ENCODE data around the gene RBM4. TPM values are rescaled to one million over a fixed set of nuclear protein-coding genes. Genes with fewer than 3 reads are reported as not detected.

Gene RBM4
- polyA plus RNA-seq, 3 donors from 2014 or later: 251 to 308 (median 255) TPM

DNA sequence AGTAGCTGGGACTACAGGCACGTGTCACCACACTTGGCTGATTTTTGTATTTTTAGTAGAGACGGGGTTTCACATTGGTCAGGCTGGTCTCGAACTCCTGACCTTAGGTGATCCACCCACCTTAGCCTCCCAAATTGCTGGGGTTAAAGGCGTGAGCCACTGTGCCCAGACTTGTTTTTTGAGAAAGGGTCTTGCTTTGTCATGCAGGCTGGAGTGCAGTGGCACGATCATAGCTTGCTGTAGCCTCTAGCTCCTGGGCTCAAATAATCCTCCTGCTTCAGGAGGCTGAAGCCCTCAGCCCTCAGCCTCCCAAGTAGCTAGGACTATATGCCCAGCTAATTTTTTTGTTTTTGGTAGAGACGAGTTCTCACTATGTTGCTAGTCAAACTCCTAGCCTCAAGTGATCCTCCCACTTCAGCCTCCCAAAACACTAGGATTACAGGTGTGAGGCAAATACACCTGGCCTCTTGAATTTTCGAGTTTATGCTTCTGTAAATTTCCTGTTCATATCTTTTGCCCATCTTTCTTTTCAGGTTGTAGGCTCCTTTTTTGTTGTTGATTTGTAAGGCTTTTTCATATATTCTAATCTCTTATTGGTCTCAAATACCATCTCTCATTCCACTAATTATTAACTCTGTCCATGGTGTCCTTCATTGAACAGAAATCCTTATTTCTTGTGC, 42.6 kb downstream of the RBM4 start:
- no peak overlapping the region for H3K4me3 Mint-ChIP-seq
- no peaks in the 10 kb centered on the region for H3K9me3 Mint-ChIP-seq
- H3K36me3 Mint-ChIP-seq: no peaks in the 10 kb centered on the region
- H3K4me1 Mint-ChIP-seq: peaks cover 22 to 26% of the 10 kb centered on the region in 2 donors
- no peak for DNase-seq
- H3K27ac Mint-ChIP-seq: no peak overlapping the region
- peaks cover 15 to 20% (median 20%) of the 10 kb centered on the region in 3 donors for H3K27me3 Mint-ChIP-seq (ENCODE audit: low read depth in 3 of 3)

- H3K4me1 Mint-ChIP-seq: peaks cover 0 to 2% of the 10 kb centered on the region in 2 donors
- DNase-seq: no peak
- no peaks in the 10 kb centered on the region for H3K9me3 Mint-ChIP-seq
- H3K27me3 Mint-ChIP-seq (ENCODE audit: low read depth in 3 of 3): peaks cover 3% of the 10 kb centered on the region in 3 donors
- H3K4me3 Mint-ChIP-seq: no peak overlapping the region
- H3K36me3 Mint-ChIP-seq: no peaks in the 10 kb centered on the region
- H3K27ac Mint-ChIP-seq: no peak overlapping the region
Observed at GRCh38 chr11:66683877-66684276, 45.4 kb downstream of the RBM4 start.

DNA sequence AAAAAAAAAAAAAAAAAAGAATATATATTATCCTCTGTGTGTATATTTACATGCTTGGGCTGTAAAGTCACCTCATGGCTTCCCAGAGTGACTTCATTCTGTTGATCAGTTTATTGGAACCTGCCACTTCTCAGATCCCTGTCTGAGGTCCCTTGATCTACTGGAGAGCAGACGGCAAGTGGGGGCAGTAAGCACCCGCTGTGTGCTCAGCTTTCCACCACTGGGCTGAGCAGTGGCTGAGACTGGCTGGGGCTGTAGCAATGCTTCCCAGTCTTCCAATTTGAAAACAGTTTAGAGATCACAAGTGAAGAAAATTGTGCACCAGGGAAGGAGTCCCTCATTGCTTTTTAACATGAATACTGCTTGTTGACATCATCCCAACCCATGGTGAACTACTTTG, 46.1 kb downstream of the RBM4 start:
- no peak overlapping the region for H3K27ac Mint-ChIP-seq

GRCh38 chr11:66685276-66686099, 47.0 kb downstream of the RBM4 start:
- Mint-ChIP-seq H3K9me3 (no peaks in the 10 kb centered on the region), H3K27me3 (ENCODE audit: low read depth in 3 of 3) (peaks cover 3% of the 10 kb centered on the region in 3 donors), H3K36me3 (no peaks in the 10 kb centered on the region), H3K4me1 (no peaks in the 10 kb centered on the region), H3K27ac (no peak overlapping the region), H3K4me3 (no peak overlapping the region)
- DNase-seq: no peak

More for the DNA sequence above, 46.1 kb downstream of the RBM4 start:
- H3K9me3 Mint-ChIP-seq: no peaks in the 10 kb centered on the region
- H3K4me1 Mint-ChIP-seq: peaks cover 0 to 2% of the 10 kb centered on the region in 2 donors
- DNase-seq: no peak
- no peaks in the 10 kb centered on the region for H3K36me3 Mint-ChIP-seq
- peaks cover 3% of the 10 kb centered on the region in 3 donors for H3K27me3 Mint-ChIP-seq (ENCODE audit: low read depth in 3 of 3)
- H3K4me3 Mint-ChIP-seq: no peak overlapping the region

- Mint-ChIP-seq H3K4me1 (no peaks in the 10 kb centered on the region), H3K36me3 (no peaks in the 10 kb centered on the region), H3K27ac (peak overlapping the region in 1 of 6 donors; percentile 21), H3K9me3 (no peaks in the 10 kb centered on the region), H3K4me3 (no peak overlapping the region), H3K27me3 (ENCODE audit: low read depth in 3 of 3) (peaks cover 3% of the 10 kb centered on the region in 3 donors)
- DNase-seq: no peak
Observed at GRCh38 chr11:66686100-66686785, 47.7 kb downstream of the RBM4 start.

DNA sequence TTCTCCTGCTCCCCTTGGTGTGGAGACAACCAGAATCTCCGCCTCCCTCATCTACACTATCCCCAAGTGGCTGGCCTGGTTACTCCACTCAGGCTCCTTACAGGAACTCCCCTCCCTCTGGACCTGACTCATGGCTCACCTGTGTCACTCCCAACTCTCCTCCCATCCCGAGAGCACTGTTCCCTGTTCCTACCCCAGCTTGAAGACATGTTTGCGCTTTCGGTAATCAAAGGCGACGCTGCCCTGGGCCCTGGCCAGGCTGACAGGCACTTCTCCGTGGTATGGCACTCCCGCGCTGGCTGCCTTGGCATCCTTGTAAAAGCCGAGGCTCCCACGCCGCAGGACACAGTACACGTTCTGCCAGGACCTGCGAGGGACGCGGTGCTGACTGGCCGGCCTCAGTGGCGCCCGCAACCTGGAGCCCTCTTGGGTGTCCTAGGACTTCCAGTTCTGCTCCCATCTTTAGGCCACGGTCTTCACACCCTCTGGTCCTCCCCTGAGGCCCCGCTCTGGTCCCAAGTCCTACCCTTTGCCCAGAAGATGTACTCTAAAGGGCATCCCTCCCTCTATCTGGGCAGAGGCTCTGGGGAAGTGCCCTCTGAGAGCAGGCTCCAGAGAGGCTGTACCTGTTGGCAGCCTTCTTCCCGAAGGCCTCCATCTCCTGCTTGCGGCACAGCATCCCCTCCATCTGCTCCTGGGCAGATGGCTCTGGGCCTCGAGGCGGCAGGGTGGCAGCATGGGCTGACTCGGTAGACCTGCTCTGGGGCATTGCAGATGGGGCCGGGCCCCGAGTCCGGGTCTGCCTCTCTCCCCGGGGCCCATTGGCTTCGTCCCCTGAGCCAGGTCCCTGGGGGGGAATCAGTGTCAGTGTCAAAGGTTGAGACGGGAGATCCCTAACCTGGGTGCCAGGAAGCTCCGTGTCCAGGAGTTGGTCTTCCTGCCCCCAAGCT, 48.6 kb downstream of the RBM4 start:
- no peak for DNase-seq
- Mint-ChIP-seq H3K4me3 (no peak overlapping the region), H3K4me1 (no peaks in the 10 kb centered on the region), H3K36me3 (no peaks in the 10 kb centered on the region), H3K9me3 (no peaks in the 10 kb centered on the region), H3K27me3 (ENCODE audit: low read depth in 3 of 3) (peaks cover 3% of the 10 kb centered on the region in 3 donors), H3K27ac (no peak overlapping the region)

DNA sequence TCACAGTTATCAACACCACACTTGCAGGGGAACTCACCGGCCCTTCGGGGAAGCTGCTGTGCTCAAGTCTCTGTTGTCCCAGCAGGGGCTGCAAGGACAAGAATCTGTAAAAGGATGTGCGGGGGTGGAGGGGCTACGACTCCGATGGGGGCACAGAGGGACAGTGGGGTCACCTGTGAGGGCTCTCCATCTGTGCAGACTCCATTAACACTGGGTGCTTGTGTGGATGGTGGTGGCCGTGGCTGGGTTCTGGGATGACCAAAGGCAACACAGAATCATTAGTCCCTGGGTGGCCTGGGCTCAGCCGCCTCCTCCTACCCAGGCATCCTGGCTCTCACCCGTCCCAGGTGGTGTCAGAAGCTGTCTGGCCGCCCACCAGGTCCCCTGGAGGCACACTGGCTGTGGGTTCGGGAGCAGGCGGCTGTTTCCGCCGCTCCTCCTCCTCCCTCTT, 49.4 kb downstream of the RBM4 start:
- DNase-seq: no peak
- Mint-ChIP-seq H3K27ac (no peak overlapping the region), H3K9me3 (no peaks in the 10 kb centered on the region), H3K4me1 (no peaks in the 10 kb centered on the region), H3K27me3 (ENCODE audit: low read depth in 3 of 3) (peaks cover 3% of the 10 kb centered on the region in 3 donors), H3K36me3 (no peaks in the 10 kb centered on the region), H3K4me3 (no peak overlapping the region)

DNA sequence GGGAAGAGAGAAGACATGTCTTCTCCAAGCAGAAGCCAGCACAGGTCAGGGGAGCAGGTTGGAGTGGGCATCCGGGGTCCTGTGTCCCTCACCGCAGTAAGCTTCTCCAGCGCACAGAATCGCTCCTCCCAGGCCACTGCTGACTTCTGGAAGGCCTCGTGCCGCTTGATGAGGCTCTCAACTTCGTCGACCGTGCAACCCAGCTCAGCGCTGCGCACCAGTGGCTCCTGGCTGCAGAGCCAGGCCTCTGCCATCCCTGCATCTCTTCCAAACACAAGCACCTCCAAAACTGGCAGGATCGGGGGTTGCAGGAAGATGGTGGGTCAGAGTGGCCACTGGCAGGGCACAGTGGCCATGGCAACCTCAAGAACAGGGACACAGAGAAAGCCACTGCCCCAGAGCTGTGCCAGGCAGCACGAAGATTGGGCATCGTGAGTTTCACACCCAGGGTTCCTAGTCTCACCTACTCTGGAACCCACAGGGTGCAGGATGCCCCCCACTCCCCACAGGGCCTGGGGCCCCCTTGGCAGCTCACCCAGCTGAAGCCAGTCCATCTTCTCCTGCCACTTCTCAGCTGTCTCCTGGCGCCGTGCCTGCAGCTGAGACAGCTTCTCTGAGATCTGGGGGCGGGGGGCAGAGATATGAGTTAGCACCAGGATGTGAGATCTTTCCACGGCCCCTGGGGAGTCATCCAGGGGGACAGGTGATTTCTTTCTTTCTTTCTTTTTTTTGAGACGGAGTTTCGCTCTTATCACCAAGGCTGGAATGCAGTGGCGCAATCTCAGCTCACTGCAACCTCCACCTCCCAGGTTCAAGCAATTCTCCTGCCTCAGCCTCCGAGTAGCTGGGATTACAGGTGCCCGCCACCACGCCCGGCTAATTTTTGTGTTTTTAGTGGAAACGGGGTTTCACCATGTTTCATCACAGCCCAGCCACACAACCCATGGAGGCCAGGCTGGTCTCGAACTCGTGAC, 50.3 kb downstream of the RBM4 start:
- peaks cover 3% of the 10 kb centered on the region in 3 donors for H3K27me3 Mint-ChIP-seq (ENCODE audit: low read depth in 3 of 3)
- H3K27ac Mint-ChIP-seq: no peak overlapping the region

DNA sequence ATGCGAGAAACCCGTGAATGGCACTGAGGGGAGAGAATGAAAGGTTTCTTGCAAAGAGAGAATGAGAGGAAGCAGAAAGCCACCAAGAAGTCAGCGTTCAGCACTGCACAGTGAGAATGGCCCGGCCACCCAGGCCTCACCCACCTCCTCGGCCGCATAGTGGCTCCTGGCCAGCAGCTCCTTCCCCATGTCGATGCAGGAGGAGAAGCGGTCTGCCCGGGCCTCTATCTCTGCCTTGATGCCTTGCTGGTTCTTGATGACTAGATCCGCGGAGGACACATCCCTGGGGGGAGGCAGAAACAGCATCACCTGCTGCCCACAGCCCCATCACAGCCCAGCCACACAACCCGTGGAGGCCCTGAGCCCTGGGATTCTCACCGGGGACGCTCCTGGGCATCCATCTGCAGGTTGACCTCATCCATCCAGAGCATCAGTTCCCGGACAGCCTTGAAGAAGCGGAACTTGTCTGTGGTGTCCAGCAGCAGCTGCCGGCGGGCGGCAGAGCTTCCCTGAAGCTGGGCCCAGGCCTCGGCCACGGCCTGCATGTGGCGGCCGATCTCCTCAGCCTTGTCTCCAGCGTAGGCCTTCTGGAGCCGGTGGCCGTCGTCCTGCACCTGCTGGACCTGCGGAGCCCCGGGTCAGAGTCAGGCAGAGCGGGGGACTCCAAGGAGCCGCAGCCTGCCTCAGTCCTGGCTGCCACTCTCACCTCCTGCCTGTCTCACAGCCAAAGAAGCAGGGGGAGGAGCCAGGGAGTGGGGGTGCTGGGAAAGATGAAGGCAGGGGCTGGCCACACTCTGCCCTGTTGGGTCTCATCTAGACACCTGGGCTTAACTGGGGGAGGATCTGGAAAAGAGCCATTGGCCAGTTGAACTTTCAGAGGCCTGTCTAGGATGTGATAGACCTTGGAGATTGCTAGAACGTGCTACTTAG, 51.4 kb downstream of the RBM4 start:
- Mint-ChIP-seq H3K27ac (no peak overlapping the region), H3K27me3 (ENCODE audit: low read depth in 3 of 3) (peaks cover under 1 to 3% (median 2%) of the 10 kb centered on the region in 3 donors), H3K4me3 (no peak overlapping the region), H3K36me3 (no peaks in the 10 kb centered on the region), H3K9me3 (peaks cover 0 to 1% (median 0%) of the 10 kb centered on the region in 6 donors), H3K4me1 (peaks cover 0 to 1% of the 10 kb centered on the region in 2 donors)
- no peak for DNase-seq

More for the DNA sequence above, 50.3 kb downstream of the RBM4 start:
- H3K36me3 Mint-ChIP-seq: no peaks in the 10 kb centered on the region
- H3K4me3 Mint-ChIP-seq: no peak overlapping the region
- H3K4me1 Mint-ChIP-seq: no peaks in the 10 kb centered on the region
- no peak for DNase-seq
- peaks cover 0 to 1% (median 0%) of the 10 kb centered on the region in 6 donors for H3K9me3 Mint-ChIP-seq

GRCh38 chr11:66691311-66691980, 52.9 kb downstream of the RBM4 start:
- DNase-seq: no peak
- peaks cover 0 to 1% (median 0%) of the 10 kb centered on the region in 6 donors for H3K9me3 Mint-ChIP-seq
- no peak overlapping the region for H3K4me3 Mint-ChIP-seq
- peaks cover 0 to 1% of the 10 kb centered on the region in 2 donors for H3K4me1 Mint-ChIP-seq
- no peaks in the 10 kb centered on the region for H3K36me3 Mint-ChIP-seq
- H3K27ac Mint-ChIP-seq: no peak overlapping the region
- H3K27me3 Mint-ChIP-seq (ENCODE audit: low read depth in 3 of 3): no peaks in the 10 kb centered on the region

DNA sequence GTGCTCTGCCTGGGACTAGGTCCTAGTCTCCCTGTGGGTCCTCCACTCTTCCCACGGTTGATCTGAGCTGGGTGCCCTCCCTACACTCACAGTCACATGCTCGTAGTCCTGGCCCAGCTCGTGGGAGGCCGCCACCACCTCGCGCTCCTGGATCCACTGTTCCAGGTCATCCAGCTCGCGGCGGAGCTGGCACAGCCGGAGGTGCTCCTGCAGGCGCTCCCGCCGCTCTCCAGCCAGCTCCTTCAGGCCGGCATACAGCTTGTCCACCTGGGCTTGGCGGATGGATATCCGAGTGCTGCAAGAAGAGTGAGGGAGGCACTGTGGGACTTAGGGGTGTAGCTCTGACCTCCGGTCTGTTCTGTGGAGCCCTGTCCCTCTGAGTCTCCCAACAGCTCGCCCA, 53.9 kb downstream of the RBM4 start:
- H3K4me1 Mint-ChIP-seq: peaks cover 0 to 1% of the 10 kb centered on the region in 2 donors
- no peak overlapping the region for H3K27ac Mint-ChIP-seq
- H3K9me3 Mint-ChIP-seq: peaks cover 0 to 1% (median 0%) of the 10 kb centered on the region in 6 donors
- DNase-seq: no peak
- H3K27me3 Mint-ChIP-seq (ENCODE audit: low read depth in 3 of 3): no peaks in the 10 kb centered on the region
- H3K4me3 Mint-ChIP-seq: no peak overlapping the region
- H3K36me3 Mint-ChIP-seq: no peaks in the 10 kb centered on the region

All from immature natural killer cell (primary cell).